Measurements from ENCODE around the gene ANGPTL7.

DNA sequence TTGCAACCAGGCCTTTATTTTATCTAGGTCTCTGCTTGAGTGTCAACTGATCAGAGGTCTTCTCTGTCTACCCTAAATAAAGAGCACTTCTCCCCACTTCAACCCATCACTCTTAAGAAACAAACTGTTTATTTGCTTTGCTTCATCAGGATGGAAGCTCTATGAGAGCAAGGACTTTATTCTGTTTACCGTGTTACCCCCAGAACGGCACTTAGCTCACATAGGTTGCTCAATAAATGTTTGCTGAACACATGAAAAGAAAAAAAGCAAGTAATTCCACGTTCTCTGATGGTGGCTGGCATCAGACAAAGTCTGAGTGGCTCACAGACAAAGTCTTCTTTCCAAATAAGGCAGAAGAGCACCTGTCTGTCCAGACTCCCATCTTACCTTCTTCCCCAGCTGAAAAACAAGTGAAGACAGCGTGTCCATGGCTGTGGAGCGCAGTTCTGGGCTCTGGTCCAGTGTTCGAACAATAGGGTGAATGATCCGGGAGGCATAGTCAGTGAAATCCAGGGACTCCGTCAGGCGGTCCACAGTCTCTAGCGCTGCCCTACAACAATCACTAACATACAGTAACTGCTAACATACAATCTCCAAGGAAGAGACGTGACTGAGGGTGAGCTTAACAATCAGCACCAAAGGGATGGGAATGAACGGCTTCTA is 22.9 kb downstream of the ANGPTL7 start:
- TF ChIP-seq EZH2phosphoT487 (IDR thresholded peaks at IDR 0.05; ENCODE audit: insufficient read depth, low read depth): no peak
- no peak for TF ChIP-seq EZH2 (IDR thresholded peaks at IDR 0.05; ENCODE audit: insufficient read depth, poor library complexity, severe bottlenecking)
